Stimulated activated CD8-positive, alpha-beta memory T cell treated with anti-CD3 and anti-CD28 coated beads, Interleukin-12 subunit alpha, Interleukin-12 subunit beta, amount 100 ng/mL, for 4 hours (primary cell): Measurements from ENCODE around the gene SDR42E1.
"Not testable (repeated sequence)": the region's sequence is repeated elsewhere in the genome, so short reads cannot be mapped to it uniquely, and the experiment has no call there.

Experiments
- DNase-seq: peaks from one replicate; pipeline ENCODE4 v3.0.0-alpha.2; 2020; ENCODE audit warnings: low read depth

The SDR42E1 gene

GRCh38 chr16:82037251-82037650 is 26.0 kb upstream of the SDR42E1 start:
- DNase-seq = no peak

DNA sequence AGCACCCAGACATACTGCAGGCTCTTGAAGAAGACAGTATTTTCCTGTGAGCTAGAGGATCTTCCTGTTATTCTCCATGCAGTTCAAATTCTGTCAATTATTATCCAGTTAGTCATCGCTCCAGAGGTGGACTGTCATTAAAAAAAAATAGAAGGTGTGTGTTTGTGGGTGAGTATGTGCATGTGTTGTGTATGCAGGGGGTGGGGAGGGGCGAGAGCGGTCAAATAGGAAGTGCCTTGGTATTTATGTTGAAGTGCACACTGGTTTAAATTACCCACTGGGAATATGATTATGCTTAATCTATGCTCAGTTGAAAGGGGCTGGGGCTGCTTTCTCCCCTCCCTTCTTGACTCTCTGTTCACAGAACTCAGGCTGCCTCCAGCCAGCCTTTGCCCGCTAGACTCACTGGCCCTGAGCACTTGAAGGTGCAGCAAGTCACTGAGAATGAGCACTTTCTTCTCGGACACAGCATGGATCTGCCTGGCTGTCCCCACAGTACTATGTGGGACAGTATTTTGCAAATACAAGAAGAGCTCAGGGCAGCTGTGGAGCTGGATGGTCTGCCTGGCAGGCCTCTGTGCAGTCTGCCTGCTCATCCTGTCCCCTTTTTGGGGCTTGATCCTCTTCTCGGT is 23.8 kb upstream of the SDR42E1 start, which contains the start of gene HSD17B2:
Gene HSD17B2 (plus strand): TSS at position 273 of the 632 bp plus-strand sequence. CDS start 172 bp downstream, at position 445.
- no peak for DNase-seq

DNA sequence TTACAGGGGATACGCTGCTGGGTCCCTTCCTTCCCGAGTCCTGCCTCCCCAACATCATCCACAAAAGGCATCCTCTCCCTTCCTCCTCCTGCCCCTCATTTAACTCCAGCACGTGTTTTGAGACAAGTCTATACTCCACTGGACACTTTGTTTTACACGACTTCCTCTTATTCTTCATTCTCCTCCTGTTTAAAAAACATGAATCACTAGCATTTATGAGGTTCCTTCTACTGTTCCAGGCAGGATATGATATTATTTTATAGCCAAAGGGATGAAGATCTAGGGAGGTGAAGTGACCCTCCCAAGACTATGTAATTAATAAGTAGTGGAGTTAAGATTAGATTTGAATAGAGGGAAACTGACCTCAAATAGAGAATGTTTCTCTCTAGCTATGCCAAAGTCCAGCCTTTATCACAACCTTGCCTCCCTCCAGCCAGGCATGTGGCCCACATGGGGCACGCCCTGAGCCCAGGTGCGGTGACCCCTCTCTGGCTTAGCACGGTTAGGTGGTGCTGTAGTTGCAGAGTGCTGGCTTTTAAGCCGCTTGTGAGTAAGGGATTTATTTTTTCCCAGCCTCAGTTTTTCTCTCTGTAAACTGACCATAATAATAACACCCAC is 22.5 kb upstream of the SDR42E1 start:
- DNase-seq = no peak

GRCh38 chr16:82033006-82033405 is 21.7 kb upstream of the SDR42E1 start:
- no peak for DNase-seq

- no peak for DNase-seq
Observed at GRCh38 chr16:82031116-82032084, 20.1 kb upstream of the SDR42E1 start.

DNA sequence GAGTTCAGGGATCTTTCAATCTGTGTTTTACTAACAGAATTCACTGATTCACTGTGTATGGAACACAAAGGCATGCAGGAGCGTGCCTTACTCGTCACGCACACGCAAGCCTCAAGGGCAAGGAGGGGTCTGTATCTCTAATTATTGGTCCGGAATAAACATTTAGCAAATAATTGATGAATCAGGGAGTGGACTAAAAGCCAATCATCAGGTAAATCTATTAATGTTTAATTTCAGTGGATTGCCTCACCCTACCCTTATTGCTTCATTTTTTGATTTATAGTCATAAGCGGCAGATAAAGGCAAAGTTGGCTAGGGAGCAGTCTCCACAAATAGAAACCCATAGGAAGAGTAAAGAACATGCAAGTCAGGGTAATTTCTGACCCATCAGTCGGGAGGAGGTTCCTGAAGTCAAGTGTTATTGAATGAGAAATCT is 16.4 kb upstream of the SDR42E1 start:
- DNase-seq = no peak

- DNase-seq = no peak
Observed at GRCh38 chr16:82024883-82025282, 13.6 kb upstream of the SDR42E1 start.

DNA sequence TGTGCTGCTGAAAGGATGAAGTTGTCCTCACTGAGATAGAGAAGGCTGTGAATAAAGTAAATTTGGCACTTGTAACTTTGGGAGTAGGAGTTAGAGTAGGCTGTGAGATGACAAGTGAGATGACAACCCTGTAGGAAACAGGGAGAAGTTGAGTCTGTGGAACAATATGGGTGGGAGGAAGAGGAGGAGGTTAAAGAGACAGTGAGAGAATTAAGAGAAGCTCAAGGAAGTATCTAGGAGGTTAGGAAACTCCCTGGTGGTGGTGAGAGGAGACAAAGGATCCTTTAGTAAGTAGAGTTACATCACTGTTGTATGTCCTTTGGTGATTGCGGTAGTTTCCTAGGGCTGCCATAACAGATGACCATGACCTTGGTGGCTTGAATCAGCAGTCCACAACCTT is 13.0 kb upstream of the SDR42E1 start:
- DNase-seq = no peak

DNA sequence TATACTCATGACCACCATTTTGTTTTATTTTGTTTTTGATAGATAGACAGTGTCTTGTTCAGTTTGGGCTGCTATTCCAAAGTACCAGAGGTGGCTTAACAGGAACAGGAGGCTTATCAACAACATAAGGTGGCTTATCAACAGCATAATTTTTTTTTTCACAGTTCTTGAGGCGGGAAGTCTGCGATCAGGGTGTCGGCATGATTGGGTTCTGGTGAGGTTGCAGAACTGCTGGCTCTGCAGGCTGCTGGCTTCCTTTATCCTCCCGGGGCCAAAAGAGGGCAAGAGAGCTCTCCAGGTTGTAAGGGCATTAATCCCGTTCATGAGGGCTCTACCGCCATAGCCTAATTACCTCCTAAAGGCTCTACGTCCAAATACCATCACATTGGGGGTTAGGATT is 11.9 kb upstream of the SDR42E1 start:
- no peak for DNase-seq

- DNase-seq = no peak
Observed at GRCh38 chr16:82020051-82020450, 8.8 kb upstream of the SDR42E1 start.

DNA sequence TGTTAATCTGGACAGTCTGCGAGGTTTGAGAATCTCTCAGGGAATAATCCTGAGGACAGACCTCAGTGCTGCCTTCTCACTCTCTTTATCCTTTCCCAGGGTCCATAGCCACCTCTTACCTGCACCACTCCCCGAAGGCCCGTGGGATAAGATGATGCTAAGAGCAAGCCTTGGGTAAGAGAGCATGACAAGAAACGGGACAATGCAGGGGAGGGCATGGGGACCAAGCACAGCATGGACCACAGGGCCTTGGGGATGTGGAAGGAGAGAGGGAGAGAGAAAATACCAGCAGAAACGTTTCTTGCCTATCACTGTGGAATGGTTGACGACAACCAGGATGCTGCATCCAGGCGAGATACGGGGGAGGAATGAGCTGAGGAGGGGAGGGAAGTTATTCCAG is 8.3 kb upstream of the SDR42E1 start:
- DNase-seq = no peak

DNA sequence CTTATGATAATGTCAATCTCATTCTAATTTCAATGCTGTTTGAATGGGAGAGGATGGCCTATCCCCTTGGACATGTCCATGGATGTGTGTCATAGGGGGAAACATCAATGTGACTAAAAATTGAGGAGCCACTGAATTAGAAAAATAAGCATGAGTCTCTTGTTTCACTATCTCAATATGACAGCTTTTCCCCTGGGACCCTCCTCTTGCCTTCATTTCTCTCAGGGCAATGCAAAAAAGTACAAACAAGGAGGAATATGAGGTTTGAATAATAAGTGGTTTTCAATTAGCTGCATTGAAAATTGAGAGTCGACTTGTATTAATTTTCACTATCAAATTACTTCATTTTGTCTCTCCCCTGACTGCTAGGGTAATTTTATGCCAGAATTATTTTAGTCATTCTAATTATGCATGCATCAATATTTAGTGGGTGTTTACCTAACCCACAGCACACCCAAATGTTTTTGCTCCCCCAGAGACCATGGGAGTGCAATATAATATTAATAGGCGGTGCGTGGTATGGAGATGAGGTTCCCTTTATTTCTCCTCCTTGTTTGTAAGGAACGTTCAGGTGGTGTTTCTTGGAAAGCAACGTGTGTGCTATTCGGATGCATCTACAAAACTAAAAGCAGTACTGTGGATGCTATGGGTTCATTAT is 6.8 kb upstream of the SDR42E1 start:
- DNase-seq = no peak

DNA sequence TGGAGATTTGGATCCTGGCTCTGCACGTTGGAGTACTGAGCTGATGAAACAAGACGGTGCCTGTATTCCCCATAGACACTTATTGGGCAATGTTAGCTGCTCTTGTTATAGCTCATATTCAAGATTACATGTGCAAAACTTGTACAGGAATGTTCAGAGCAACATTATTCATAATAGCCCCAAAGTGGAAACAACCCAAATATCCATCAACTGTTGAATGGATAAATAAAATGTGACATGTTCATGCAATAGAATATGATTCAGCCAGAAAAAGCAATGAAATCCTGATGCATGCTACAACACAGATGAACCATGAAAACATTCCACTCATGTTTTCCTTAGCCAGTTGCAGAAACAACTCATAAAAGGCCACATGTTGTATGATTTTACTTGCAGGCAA is 5.7 kb upstream of the SDR42E1 start:
- DNase-seq = no peak

GRCh38 chr16:82016263-82016662 is 5.0 kb upstream of the SDR42E1 start:
- no peak for DNase-seq

GRCh38 chr16:82013139-82013538 is 1.9 kb upstream of the SDR42E1 start:
- DNase-seq = no peak

DNA sequence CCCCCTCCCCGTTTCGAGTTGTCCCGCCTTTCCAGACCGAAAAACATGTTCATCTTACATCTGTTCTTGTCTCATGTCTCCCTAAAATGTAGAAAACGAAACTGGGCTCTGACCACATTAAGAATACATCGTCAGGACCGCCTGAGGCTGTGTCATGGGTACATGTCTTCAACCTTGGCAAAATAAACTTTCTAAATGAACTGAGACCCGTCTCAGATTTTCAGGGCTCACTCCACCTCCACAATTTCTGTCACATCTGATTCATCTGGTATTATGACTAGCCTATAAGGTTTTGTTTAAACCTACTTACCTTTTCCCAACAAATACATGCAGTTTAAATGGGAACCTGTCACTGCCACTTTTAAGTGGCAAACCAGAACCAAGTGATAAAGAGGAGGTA is 621 bp downstream of the SDR42E1 start:
- no peak for DNase-seq

DNA sequence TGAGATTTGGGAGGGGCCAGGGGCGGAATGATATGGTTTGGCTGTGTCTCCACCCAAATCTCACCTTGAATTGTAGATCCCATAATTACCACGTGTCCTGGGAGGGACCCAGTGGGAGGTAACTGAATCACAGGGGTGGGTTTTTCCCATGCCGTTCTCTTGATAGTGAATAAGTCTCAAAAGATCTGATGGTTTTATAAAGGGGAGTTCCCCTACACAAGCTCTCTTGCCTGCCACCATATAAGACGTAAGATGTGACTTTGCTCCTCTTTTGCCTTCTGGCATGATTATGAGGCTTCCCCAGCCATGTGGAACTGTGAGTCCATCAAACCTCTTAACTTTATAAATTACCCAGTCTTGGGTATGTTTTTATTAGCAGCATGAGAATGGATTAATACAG is 1.5 kb downstream of the SDR42E1 start:
- not testable (repeated sequence) for DNase-seq

DNA sequence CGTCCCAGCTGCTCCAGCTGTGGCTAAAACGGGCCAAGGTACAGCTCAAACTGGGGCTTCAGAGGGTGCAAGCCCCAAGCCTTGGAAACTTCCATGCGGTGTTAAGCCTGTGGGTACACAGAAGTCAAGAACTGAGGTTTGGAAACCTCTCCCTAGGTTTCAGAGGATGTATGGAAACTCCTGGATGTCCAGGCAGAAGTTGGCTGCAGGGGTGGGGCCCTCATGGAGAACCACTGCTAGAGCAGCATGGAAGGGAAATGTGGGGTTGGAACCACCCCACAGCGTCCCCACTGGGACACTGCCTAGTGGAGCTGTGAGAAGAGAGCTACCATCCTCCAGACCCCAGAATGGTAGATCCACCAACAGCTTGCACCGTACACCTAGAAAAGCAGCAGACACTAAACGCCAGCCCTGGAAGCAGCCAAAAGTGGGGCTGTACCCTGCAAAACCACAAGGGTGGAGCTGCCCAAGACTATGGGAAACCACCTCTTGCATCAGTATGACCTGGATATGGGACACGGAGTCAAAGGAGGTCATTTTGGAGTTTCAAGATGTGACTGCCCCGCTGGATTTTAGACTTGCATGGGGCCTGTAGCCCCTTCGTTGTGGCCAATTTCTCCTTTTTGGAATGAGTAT is 2.2 kb downstream of the SDR42E1 start:
- no peak for DNase-seq

DNA sequence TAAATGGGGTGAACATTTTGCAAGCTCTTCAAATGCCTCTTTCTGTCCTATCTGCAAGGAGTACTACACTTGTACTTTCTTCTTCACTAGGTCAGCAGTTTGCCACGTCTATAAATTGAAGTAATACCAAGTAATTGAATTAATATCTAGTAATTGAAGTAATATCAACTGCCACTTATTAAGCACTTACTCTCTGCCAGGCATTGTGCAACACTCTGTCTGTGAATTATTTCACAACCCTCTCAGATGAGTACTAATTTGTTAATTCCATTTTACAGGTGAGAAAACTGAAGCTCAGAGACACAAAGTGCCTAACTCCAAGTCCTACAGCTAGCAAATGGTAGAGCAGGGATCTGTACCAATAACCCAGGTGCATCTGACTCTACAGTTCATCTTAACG is 4.1 kb downstream of the SDR42E1 start:
- no peak for DNase-seq

GRCh38 chr16:82006036-82006435 is 5.2 kb downstream of the SDR42E1 start:
- no peak for DNase-seq

- no peak for DNase-seq
Observed at GRCh38 chr16:82005027-82005830, 6.0 kb downstream of the SDR42E1 start.
